ENCODE measurements around the gene MYH2.

The MYH2 gene

DNA sequence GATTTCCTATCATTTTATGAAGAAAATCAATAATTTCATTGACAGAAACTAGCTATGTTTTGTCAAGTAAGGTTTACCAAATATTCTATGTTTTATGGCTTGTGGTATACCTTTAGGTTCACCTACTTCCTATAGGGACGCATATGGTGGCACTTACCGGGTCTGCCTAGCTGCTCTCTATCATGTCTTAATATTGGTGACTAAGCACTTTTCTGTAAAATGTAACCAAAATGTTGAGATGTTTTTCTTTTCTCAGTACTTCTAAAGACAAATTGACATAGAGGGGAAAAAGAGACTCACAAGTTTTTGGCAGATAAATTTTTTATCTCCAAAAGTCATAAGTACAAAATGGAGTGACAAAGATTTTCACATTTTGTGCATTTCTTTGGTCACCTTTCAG, 57.5 kb downstream of the MYH2 start:
- ChIA-PET CTCF (no interaction called here), POLR2A (ENCODE audit: low non-redundant PET) (no interaction called here)
- DNase-seq (ENCODE audit: low spot score), result no peak
- H3K27ac ChIP-seq, result no peak overlapping the region
- TF ChIP-seq, protein P1, sequence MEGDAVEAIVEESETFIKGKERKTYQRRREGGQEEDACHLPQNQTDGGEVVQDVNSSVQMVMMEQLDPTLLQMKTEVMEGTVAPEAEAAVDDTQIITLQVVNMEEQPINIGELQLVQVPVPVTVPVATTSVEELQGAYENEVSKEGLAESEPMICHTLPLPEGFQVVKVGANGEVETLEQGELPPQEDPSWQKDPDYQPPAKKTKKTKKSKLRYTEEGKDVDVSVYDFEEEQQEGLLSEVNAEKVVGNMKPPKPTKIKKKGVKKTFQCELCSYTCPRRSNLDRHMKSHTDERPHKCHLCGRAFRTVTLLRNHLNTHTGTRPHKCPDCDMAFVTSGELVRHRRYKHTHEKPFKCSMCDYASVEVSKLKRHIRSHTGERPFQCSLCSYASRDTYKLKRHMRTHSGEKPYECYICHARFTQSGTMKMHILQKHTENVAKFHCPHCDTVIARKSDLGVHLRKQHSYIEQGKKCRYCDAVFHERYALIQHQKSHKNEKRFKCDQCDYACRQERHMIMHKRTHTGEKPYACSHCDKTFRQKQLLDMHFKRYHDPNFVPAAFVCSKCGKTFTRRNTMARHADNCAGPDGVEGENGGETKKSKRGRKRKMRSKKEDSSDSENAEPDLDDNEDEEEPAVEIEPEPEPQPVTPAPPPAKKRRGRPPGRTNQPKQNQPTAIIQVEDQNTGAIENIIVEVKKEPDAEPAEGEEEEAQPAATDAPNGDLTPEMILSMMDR (conservative IDR thresholded peaks at IDR 0.05; ENCODE audit: low read depth), result no peak

DNA sequence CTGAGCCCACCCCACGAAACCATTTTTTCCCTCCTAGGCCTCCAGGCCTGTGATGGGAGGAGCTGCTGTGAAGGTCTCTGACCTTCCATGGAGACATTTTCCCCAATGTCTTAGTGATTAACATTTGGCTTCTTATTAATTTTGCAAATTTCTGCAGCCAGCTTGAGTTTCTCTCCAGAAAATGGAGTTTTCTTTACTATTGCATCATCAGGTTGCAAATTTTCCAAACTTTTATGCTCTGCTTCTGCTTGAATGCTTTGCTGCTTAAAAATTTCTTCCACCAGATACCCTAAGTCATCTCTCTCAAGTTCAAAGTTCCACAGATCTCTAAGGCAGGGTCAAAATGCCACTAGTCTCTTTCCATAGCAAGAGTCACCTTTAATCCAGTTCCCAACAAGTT, 67.2 kb downstream of the MYH2 start:
- TF ChIP-seq, protein P1 (conservative IDR thresholded peaks at IDR 0.05; ENCODE audit: low read depth), result no peak
- no peak for DNase-seq (ENCODE audit: low spot score)
- CTCF ChIA-PET, result no interaction called here
- POLR2A ChIA-PET (ENCODE audit: low non-redundant PET), result no interaction called here
- no peak overlapping the region for H3K27ac ChIP-seq

DNA sequence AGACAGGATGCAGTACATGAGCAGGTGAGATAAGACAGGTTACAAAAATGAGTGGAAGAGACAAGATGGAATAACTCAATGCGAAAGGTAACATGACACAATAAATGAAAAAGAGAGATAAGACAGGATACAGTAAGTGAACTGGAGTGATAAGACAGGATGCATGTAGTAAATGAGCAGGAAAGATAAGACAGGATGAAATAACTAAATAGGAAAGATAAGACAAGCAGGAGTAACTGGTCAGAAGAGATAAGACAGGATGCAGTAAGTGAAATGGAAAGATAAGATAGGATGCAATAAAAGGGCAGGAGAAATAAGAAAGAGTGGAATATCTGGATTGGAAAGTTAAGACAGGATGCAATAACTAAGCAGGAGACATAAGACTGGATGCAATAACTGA, 71.8 kb downstream of the MYH2 start:
- DNase-seq (ENCODE audit: low spot score), result no peak
- no peak overlapping the region for H3K27ac ChIP-seq
- TF ChIP-seq, protein P1 (conservative IDR thresholded peaks at IDR 0.05; ENCODE audit: low read depth), result no peak
- ChIA-PET POLR2A (ENCODE audit: low non-redundant PET) (no interaction called here), CTCF (no interaction called here)

DNA sequence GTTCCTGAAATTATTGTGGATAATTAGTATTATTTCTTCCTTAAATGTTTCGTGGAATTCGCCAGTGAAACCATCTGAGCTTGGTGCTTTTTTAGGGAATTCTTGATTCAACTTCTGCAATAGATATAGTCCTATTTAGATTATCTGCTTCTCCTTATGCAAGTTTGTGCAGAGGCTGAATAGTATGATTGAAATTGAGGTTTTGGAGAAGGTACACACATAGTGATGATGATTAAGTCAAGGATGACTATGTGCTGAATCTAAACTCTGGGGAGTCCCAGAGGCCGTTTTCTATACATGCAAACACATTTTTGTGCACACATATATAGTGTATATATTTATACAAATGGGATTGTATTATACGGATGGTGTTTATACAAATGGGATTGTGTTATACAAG, 74.9 kb downstream of the MYH2 start:
- no peak overlapping the region for H3K27ac ChIP-seq
- TF ChIP-seq, protein P1 (conservative IDR thresholded peaks at IDR 0.05; ENCODE audit: low read depth), result no peak
- no peak for DNase-seq (ENCODE audit: low spot score)
- ChIA-PET POLR2A (ENCODE audit: low non-redundant PET) (no interaction called here), CTCF (interaction anchor here (0.6 kb wide), 1 partner anchor 69 kb away, joined by 3 read pairs; no protein-coding TSS in a partner anchor)

DNA sequence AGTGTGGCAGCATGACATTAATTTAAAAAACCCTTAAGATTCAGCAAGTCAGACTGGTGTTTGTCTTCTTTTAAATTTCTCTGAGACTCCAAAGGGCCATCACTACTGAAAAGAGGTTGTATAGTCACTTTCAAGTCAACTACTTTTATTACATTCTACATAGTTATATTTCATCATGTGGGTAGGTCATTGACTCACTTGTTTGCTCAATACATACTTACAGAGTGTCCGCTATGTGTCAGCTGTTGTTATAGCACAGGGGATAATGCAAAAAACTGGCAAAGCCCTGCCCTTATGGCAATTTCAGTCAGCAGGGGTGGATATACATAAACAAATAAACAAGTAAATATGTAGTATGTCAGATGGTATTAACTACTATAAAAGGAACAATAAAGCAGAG, 77.6 kb downstream of the MYH2 start:
- H3K27ac ChIP-seq, result no peak overlapping the region
- TF ChIP-seq, protein P1 (conservative IDR thresholded peaks at IDR 0.05; ENCODE audit: low read depth), result no peak
- peak; percentile 5 for DNase-seq (ENCODE audit: low spot score)
- ChIA-PET POLR2A (ENCODE audit: low non-redundant PET) (no interaction called here), CTCF (no interaction called here)
